T-cell (primary cell): ENCODE data around the gene ZFP3. TPM values are rescaled to one million over a fixed set of nuclear protein-coding genes. Genes with fewer than 3 reads are reported as not detected.
"Not testable (repeated sequence)": the region's sequence is repeated elsewhere in the genome, so short reads cannot be mapped to it uniquely, and the experiment has no call there.

ENCODE experiments used
- ATAC-seq, 4 experiments: fragments of 200-7000 bp in 3 of 4; fragments of 150-1000 bp in 1 of 4; cut with Tn5 transposase; replicated peaks in 1 of 4; 1 replicate in 3 of 4; 2 replicates in 1 of 4; pipeline ENCODE4 v1.10.0; 2021; ENCODE audit warnings: moderate library complexity in 3 of 4, mild to moderate bottlenecking in 2 of 4, moderate number of reproducible peaks in 1 of 4
- CTCF ChIA-PET, 2 donors: fragments of 300-600 bp; sonication (Branson Sonifier 250); formaldehyde crosslinking; loops; one replicate each; lab custom pipeline; 2022; ENCODE audit warnings: antibody characterized with exemption in 2 of 2; lab: Charles Lee
- POLR2A ChIA-PET, 2 donors: fragments of 300-600 bp; sonication (Branson Sonifier 250); formaldehyde crosslinking; loops; one replicate each; lab custom pipeline; 2022; ENCODE audit warnings: antibody characterized with exemption in 2 of 2; lab: Charles Lee
- DNase-seq, 35 experiments: peaks; one replicate each; pipeline versions ENCODE4 v3.0.0 to v3.0.0-alpha.2; 2013 to 2023
- H3K27ac ChIP-seq: one replicate; pipeline ENCODE4 v1.5.1; 2013; ENCODE audit warnings: low read length
- H3K27me3 ChIP-seq, 2 experiments: replicated peaks in 1 of 2; 1 replicate in 1 of 2; 2 replicates in 1 of 2; pipeline versions ENCODE4 v1.6.1 to v1.7.0; 2013; ENCODE audit warnings: low read length in 1 of 2, mixed read lengths in 1 of 2; ENCODE audit not compliant: control insufficient read depth in 2 of 2, insufficient read depth in 2 of 2; ENCODE audit errors: extremely low read depth in 1 of 2
- H3K36me3 ChIP-seq, 2 donors: 1 replicate in 1 of 2; 2 replicates in 1 of 2; pipeline versions ENCODE4 v1.6.1 to v1.7.0; 2013; ENCODE audit warnings: low read length in 1 of 2; ENCODE audit not compliant: control insufficient read depth in 2 of 2, insufficient read depth in 1 of 2; ENCODE audit errors: extremely low read depth in 1 of 2
- H3K4me1 ChIP-seq, 2 experiments: 1 replicate in 1 of 2; 2 replicates in 1 of 2; pipeline versions ENCODE4 v1.6.1 to v1.7.0; 2013; ENCODE audit warnings: low read length in 2 of 2, mixed read lengths in 1 of 2; ENCODE audit not compliant: insufficient read depth in 2 of 2, control insufficient read depth in 1 of 2; ENCODE audit errors: extremely low read depth in 1 of 2
- H3K4me3 ChIP-seq, 2 donors: 1 replicate in 1 of 2; 2 replicates in 1 of 2; pipeline versions ENCODE4 v1.5.1 to v1.7.0; 2013; ENCODE audit warnings: mild to moderate bottlenecking in 2 of 2, low read length in 1 of 2, moderate library complexity in 1 of 2; ENCODE audit not compliant: control insufficient read depth in 1 of 2; ENCODE audit errors: extremely low read depth in 1 of 2
- H3K9me3 ChIP-seq: 2 replicates; pipeline ENCODE4 v1.7.0; 2013
- H3K27ac Mint-ChIP-seq, 2 donors: one replicate each; pipeline ENCODE4 v1.8.0; 2020 to 2021; ENCODE audit warnings: mild to moderate bottlenecking in 2 of 2, mixed read lengths in 2 of 2
- H3K27me3 Mint-ChIP-seq, 2 donors: one replicate each; pipeline ENCODE4 v1.8.0; 2021 to 2022; ENCODE audit warnings: mixed read lengths in 2 of 2
- H3K36me3 Mint-ChIP-seq: one replicate; pipeline ENCODE4 v1.8.0; 2021; ENCODE audit warnings: mixed read lengths
- H3K4me1 Mint-ChIP-seq, 3 donors: one replicate each; pipeline ENCODE4 v1.8.0; 2020 to 2022; ENCODE audit warnings: mixed read lengths in 3 of 3, mild to moderate bottlenecking in 1 of 3
- H3K4me3 Mint-ChIP-seq, 3 donors: one replicate each; pipeline ENCODE4 v1.8.0; 2020 to 2022; ENCODE audit warnings: mild to moderate bottlenecking in 3 of 3, mixed read lengths in 3 of 3, moderate library complexity in 3 of 3
- H3K9me3 Mint-ChIP-seq, 3 donors: one replicate each; pipeline ENCODE4 v1.8.0; 2020 to 2022; ENCODE audit warnings: mixed read lengths in 3 of 3
- WGBS: methylation state at CpG from one replicate; pipeline ENCODE4 v1.1.5; 2013; ENCODE audit warnings: missing lambda C conversion rate; ENCODE audit not compliant: insufficient coverage; 5-methylcytosine and 5-hydroxymethylcytosine counted together
- total RNA-seq, 35 experiments: library from RNA in 6 of 35; stranded (reverse) in 6 of 35; fragments of 120-200 nt in 1 of 35; gene quantifications; one replicate each; pipeline versions ENCODE4 v1.2.1 to v1.2.4 and lab custom pipeline; 2013 to 2026

Gene ZFP3
- total RNA-seq, 5 donors from 2014 or later (not counting 1 experiment from before 2014, with no cell fraction given) = 3.3 to 10.4 (median 8.5) TPM

- no peaks in the 10 kb centered on the region for H3K27me3 Mint-ChIP-seq
- no peaks in the 10 kb centered on the region for H3K4me1 ChIP-seq
- POLR2A ChIA-PET = interaction anchor here in 1 of 2 donors (0.6 kb wide), 1 partner anchor 51 kb away, joined by 3 read pairs; no protein-coding TSS in a partner anchor
- H3K9me3 ChIP-seq = no peaks in the 10 kb centered on the region
- H3K4me3 ChIP-seq = no peak overlapping the region
- H3K27ac ChIP-seq = no peak overlapping the region
- H3K4me1 Mint-ChIP-seq = peaks cover 0 to under 1% (median 0%) of the 10 kb centered on the region in 3 donors
- no peaks in the 10 kb centered on the region for H3K36me3 Mint-ChIP-seq
- H3K9me3 Mint-ChIP-seq = no peaks in the 10 kb centered on the region
- no peaks in the 10 kb centered on the region for H3K27me3 ChIP-seq
- no peak overlapping the region for H3K4me3 Mint-ChIP-seq
- CTCF ChIA-PET = no interaction called here
- ATAC-seq (no peak), DNase-seq (no peak)
- no peak overlapping the region for H3K27ac Mint-ChIP-seq
- peaks cover 0 to 3% of the 10 kb centered on the region in 2 donors for H3K36me3 ChIP-seq
- 90% methylated on average over 3 of the region's 3 CpGs for WGBS
These were observed 10.0 kb upstream of the ZFP3 start for GRCh38 chr17:5068236-5068635.

- Histone ChIP-seq H3K9me3 (no peaks in the 10 kb centered on the region), H3K27me3 (no peaks in the 10 kb centered on the region), H3K36me3 (peaks cover 0 to 3% of the 10 kb centered on the region in 2 donors), H3K4me3 (no peak overlapping the region), H3K27ac (no peak overlapping the region), H3K4me1 (no peaks in the 10 kb centered on the region)
- Mint-ChIP-seq H3K9me3 (no peaks in the 10 kb centered on the region), H3K4me3 (no peak overlapping the region), H3K36me3 (no peaks in the 10 kb centered on the region), H3K4me1 (no peaks in the 10 kb centered on the region), H3K27ac (no peak overlapping the region), H3K27me3 (no peaks in the 10 kb centered on the region)
- CTCF ChIA-PET = no interaction called here
- POLR2A ChIA-PET = interaction anchor here in 1 of 2 donors (0.6 kb wide), 1 partner anchor 24 kb away, joined by 5 read pairs; no protein-coding TSS in a partner anchor
- ATAC-seq (no peak), DNase-seq (no peak)
- 92% methylated on average over 3 of the region's 4 CpGs for WGBS
These were observed 8.5 kb upstream of the ZFP3 start for GRCh38 chr17:5069724-5070123.

GRCh38 chr17:5075472-5075871, 2.8 kb upstream of the ZFP3 start:
- H3K27ac ChIP-seq, H3K27ac Mint-ChIP-seq, ATAC-seq, H3K27me3 ChIP-seq, H3K27me3 Mint-ChIP-seq, H3K4me3 ChIP-seq, H3K9me3 ChIP-seq, H3K36me3 Mint-ChIP-seq, H3K4me3 Mint-ChIP-seq, CTCF ChIA-PET, H3K9me3 Mint-ChIP-seq, DNase-seq, H3K36me3 ChIP-seq: not testable (repeated sequence)
- H3K4me1 ChIP-seq = peaks cover 2 to 17% of the 10 kb centered on the region in 2 experiments
- H3K4me1 Mint-ChIP-seq = peaks cover 20 to 24% (median 24%) of the 10 kb centered on the region in 3 donors
- 87% methylated on average over 3 of the region's 5 CpGs for WGBS
- POLR2A ChIA-PET = interaction anchor here in 1 of 2 donors (0.7 kb wide), 1 partner anchor 29 kb away, joined by 3 read pairs; no protein-coding TSS in a partner anchor

- POLR2A ChIA-PET, H3K4me3 ChIP-seq, H3K36me3 ChIP-seq, H3K36me3 Mint-ChIP-seq, H3K27ac ChIP-seq, ATAC-seq, H3K9me3 Mint-ChIP-seq, H3K9me3 ChIP-seq, H3K27me3 ChIP-seq, H3K27me3 Mint-ChIP-seq, DNase-seq, CTCF ChIA-PET: not testable (repeated sequence)
- Mint-ChIP-seq H3K27ac (peak overlapping the region; percentile 83 to 88), H3K4me1 (peaks cover 26 to 31% (median 28%) of the 10 kb centered on the region in 3 donors), H3K4me3 (peak overlapping the region; percentile 91 to 92 (median 92))
- peaks cover 2 to 17% of the 10 kb centered on the region in 2 experiments for H3K4me1 ChIP-seq
- WGBS = 99% methylated on average over 14 of the region's 24 CpGs
These were observed 992 bp upstream of the ZFP3 start for GRCh38 chr17:5077275-5077674.

- peaks cover 26 to 31% (median 28%) of the 10 kb centered on the region in 3 donors for H3K4me1 Mint-ChIP-seq
These were observed 524 bp upstream of the ZFP3 start for GRCh38 chr17:5077781-5078105.

GRCh38 chr17:5080591-5080990, 2.3 kb downstream of the ZFP3 start:
- H3K4me1 ChIP-seq = peaks cover 2 to 17% of the 10 kb centered on the region in 2 experiments
- H3K36me3 ChIP-seq = peaks cover 4 to 8% of the 10 kb centered on the region in 2 donors
- Mint-ChIP-seq H3K27me3 (no peaks in the 10 kb centered on the region), H3K27ac (no peak overlapping the region), H3K4me1 (peaks cover 28 to 33% (median 31%) of the 10 kb centered on the region in 3 donors), H3K9me3 (peaks cover 4 to 9% (median 5%) of the 10 kb centered on the region in 3 donors), H3K4me3 (peak overlapping the region in 1 of 3 donors; percentile 92), H3K36me3 (peaks cover 24% of the 10 kb centered on the region)
- no peaks in the 10 kb centered on the region for H3K9me3 ChIP-seq
- ATAC-seq = no peak
- H3K27me3 ChIP-seq = peaks cover 0 to 3% of the 10 kb centered on the region in 2 experiments
- no peak for DNase-seq
- ChIA-PET POLR2A (no interaction called here), CTCF (interaction anchor here in 1 of 2 donors (0.6 kb wide), 1 partner anchor 43 kb away, joined by 3 read pairs; no protein-coding TSS in a partner anchor)
- no peak overlapping the region for H3K4me3 ChIP-seq
- no peak overlapping the region for H3K27ac ChIP-seq
- 82% methylated on average over 2 of the region's 3 CpGs for WGBS

More at GRCh38 chr17:5077781-5078105, 524 bp upstream of the ZFP3 start:
- peak overlapping the region; percentile 91 to 92 (median 92) for H3K4me3 Mint-ChIP-seq
- H3K4me3 ChIP-seq = peak overlapping the region; percentile 88 to 91
- POLR2A ChIA-PET = no interaction called here
- ATAC-seq (peak in 3 of 4 experiments; percentile 3 to 11 (median 5)), DNase-seq (peak in 2 of 35 experiments; percentile 1 to 3)
- peaks cover 0 to 3% of the 10 kb centered on the region in 2 experiments for H3K27me3 ChIP-seq
- CTCF ChIA-PET = no interaction called here
- peaks cover 2 to 17% of the 10 kb centered on the region in 2 experiments for H3K4me1 ChIP-seq
- H3K36me3 ChIP-seq = peaks cover 3 to 4% of the 10 kb centered on the region in 2 donors
- WGBS = 37% methylated on average over 12 of the region's 14 CpGs
- no peaks in the 10 kb centered on the region for H3K9me3 Mint-ChIP-seq
- no peaks in the 10 kb centered on the region for H3K9me3 ChIP-seq
- peak overlapping the region; percentile 57 for H3K27ac ChIP-seq
- H3K27me3 Mint-ChIP-seq = no peaks in the 10 kb centered on the region
- peak overlapping the region; percentile 83 to 88 for H3K27ac Mint-ChIP-seq
- H3K36me3 Mint-ChIP-seq = peaks cover 6% of the 10 kb centered on the region
